ENCODE results near the gene SART1. TPM values are rescaled to one million over a fixed set of nuclear protein-coding genes. Genes with fewer than 3 reads are reported as not detected.

Gene SART1
- total RNA-seq, 1 donor, result 22.7 TPM

DNA sequence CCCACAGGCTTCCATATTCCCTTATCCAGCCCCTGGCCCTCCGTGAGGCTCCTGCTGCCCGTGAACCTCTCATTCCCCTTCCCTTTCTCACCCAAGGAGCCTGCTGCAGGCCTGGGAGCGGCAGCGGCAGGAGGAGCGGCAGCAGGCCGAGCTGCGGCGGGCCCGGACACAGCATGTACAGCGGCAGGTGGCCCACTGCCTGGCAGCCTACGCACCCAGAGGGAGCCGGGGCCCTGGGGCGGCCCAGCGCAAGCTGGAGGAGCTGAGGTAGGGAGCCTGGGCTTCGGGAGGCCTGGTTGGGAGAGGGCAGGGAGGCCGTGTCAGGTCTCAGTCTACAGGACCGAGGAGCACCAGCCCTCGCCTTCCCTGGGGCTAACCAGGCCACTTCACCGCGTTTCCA is 8.1 kb upstream of the SART1 start:
- TF ChIP-seq CTCF (IDR thresholded peaks at IDR 0.05; ENCODE audit: insufficient read depth, low read length), result no peak
- no peak overlapping the region for H3K4me3 ChIP-seq (ENCODE audit: low read depth, low read length)
- no peak for DNase-seq (ENCODE audit: low read depth)

GRCh38 chr11:65954771-65955170 is 6.8 kb upstream of the SART1 start:
- no peak overlapping the region for H3K4me3 ChIP-seq (ENCODE audit: low read depth, low read length)
- DNase-seq (ENCODE audit: low read depth), result no peak
- TF ChIP-seq CTCF (IDR thresholded peaks at IDR 0.05; ENCODE audit: insufficient read depth, low read length), result no peak

DNA sequence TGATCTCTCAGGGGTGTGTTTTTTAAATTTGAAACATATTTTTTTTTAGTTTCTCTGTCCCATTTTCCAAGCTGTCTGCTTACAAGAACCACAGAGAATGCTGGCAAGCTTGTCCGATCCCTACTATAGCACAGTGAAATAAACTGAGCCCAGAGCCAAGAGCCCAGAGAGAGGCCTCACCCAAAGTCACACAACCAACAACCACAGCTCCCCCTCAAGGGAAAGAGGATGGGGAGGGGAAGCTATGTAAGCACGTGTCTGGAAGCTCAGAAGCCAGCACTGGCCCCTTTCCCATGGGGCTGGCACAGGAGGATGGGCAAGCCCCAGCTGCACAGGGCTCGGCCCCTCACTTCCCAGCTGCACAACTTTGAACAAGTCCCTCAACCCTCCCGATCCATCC is 3.2 kb upstream of the SART1 start:
- TF ChIP-seq CTCF (IDR thresholded peaks at IDR 0.05; ENCODE audit: insufficient read depth, low read length), result no peak
- no peak overlapping the region for H3K4me3 ChIP-seq (ENCODE audit: low read depth, low read length)
- DNase-seq (ENCODE audit: low read depth), result peak; percentile 19

DNA sequence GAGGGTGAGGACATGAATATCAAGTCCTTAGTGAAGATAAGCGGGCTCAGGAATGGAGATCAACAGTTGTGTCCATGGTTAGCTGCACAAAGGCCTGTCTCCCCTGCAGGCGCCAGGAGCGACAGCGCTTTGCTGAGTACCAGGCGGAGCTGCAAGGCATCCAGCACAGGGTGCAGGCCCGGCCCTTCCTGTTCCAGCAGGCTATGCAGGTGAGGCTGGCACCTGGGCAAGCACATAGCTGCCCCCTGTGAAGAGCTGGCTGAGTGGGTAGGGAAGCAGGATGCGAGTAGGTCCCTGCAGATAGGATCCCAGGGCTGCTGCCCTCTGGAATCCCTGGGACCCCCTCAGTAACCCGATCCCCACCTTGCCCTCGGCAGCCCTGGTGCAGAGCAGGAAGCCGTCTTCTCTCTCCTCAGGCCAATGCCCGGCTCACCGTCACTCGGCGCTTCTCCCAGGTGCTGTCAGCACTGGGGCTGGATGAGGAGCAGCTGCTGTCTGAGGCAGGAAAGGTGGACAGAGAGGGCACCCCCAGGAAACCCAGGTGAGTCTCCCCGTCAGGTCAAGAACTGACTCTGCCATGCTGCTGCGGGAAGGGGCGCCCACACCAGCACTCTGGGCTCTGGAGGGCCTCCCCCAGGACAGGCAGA is 2.6 kb upstream of the SART1 start:
- no peak for TF ChIP-seq CTCF (IDR thresholded peaks at IDR 0.05; ENCODE audit: insufficient read depth, low read length)

GRCh38 chr11:65960824-65961266 is 689 bp upstream of the SART1 start:
- no peak for TF ChIP-seq CTCF (IDR thresholded peaks at IDR 0.05; ENCODE audit: insufficient read depth, low read length)
- DNase-seq (ENCODE audit: low read depth), result no peak
- H3K4me3 ChIP-seq (ENCODE audit: low read depth, low read length), result peak overlapping the region; percentile 93

More for the DNA sequence above, 2.6 kb upstream of the SART1 start:
- H3K4me3 ChIP-seq (ENCODE audit: low read depth, low read length), result no peak overlapping the region
- DNase-seq (ENCODE audit: low read depth), result no peak

DNA sequence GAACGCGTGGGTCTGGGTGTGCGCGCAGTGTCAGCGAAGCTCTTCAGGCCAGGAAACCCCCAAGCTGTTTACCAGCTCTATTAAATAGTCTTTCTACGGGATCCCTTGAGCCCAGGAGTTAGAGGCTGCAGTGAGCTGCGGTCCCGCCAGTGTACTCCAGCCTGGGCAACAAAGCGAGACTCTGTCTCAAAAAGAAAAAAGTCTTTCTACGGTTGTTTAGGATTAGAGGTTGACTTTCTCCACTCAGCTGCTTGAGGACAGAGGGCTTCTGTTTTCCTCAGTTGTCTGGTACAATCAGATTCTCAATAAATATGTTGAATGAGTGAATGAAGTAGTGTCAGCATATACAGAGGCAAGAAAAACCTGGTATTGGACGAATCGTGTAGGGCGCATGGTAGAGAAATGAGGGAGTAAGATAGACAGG is 619 bp downstream of the SART1 start:
- TF ChIP-seq CTCF (IDR thresholded peaks at IDR 0.05; ENCODE audit: insufficient read depth, low read length), result no peak
- peak overlapping the region; percentile 93 for H3K4me3 ChIP-seq (ENCODE audit: low read depth, low read length)
- DNase-seq (ENCODE audit: low read depth), result no peak

- no peak overlapping the region for H3K4me3 ChIP-seq (ENCODE audit: low read depth, low read length)
- no peak for DNase-seq (ENCODE audit: low read depth)
- TF ChIP-seq CTCF (IDR thresholded peaks at IDR 0.05; ENCODE audit: insufficient read depth, low read length), result no peak
These were observed 3.4 kb downstream of the SART1 start for GRCh38 chr11:65964906-65965305.

All from fibroblast of the aortic adventitia (primary cell).